H1 (cell line): Measurements from ENCODE around the gene ACAP3. TPM values are rescaled to one million over a fixed set of nuclear protein-coding genes. Genes with fewer than 3 reads are reported as not detected.

Experiments
- CTCF ChIA-PET: fragments of 300-600 bp; sonication (Branson Sonifier 250); formaldehyde crosslinking; loops from one replicate; lab custom pipeline; 2021; ENCODE audit not compliant: partially characterized antibody; lab: Charles Lee
- POLR2A ChIA-PET: fragments of 300-600 bp; sonication (Branson Sonifier 250); formaldehyde crosslinking; loops from one replicate; lab custom pipeline; 2021; ENCODE audit warnings: inconsistent platforms; ENCODE audit not compliant: partially characterized antibody; lab: Charles Lee
- DNase-seq, 2 experiments: peaks; one replicate each; pipeline versions ENCODE4 v3.0.0 to v3.0.0-alpha.2; 2010 to 2022; ENCODE audit warnings: low spot score in 2 of 2, low read depth in 1 of 2, mixed read lengths in 1 of 2
- FAIRE-seq: peaks from 2 replicates; lab custom pipeline; 2011; peaks lifted over from hg19 to GRCh38; lab: Jason Lieb, UNC
- H2AFZ ChIP-seq: 2 replicates; pipeline ENCODE4 v1.8.1; 2012; ENCODE audit warnings: low read length, inconsistent platforms
- H2AK5ac ChIP-seq: 2 replicates; pipeline ENCODE4 v1.6.1; 2013; ENCODE audit warnings: low read depth, low read length
- H2BK120ac ChIP-seq: replicated peaks from 2 replicates; pipeline ENCODE3; 2013; ENCODE audit warnings: low read depth, low read length, inconsistent platforms
- H2BK12ac ChIP-seq: 2 replicates; pipeline ENCODE4 v1.6.1; 2013; ENCODE audit warnings: low read depth, low read length
- H2BK15ac ChIP-seq: 2 replicates; pipeline ENCODE4 v1.6.1; 2013; ENCODE audit warnings: low read length
- H2BK20ac ChIP-seq: 2 replicates; pipeline ENCODE4 v1.6.1; 2013; ENCODE audit warnings: low read length
- H2BK5ac ChIP-seq: 2 replicates; pipeline ENCODE4 v1.6.1; 2013; ENCODE audit warnings: low read depth, low read length
- H3K14ac ChIP-seq: 2 replicates; pipeline ENCODE4 v1.6.1; 2013; ENCODE audit warnings: inconsistent platforms; ENCODE audit not compliant: insufficient read length
- H3K18ac ChIP-seq: 2 replicates; pipeline ENCODE4 v1.6.1; 2013; ENCODE audit warnings: low read length; ENCODE audit errors: extremely low read depth
- H3K23ac ChIP-seq: 2 replicates; pipeline ENCODE4 v1.6.1; 2013; ENCODE audit warnings: inconsistent platforms; ENCODE audit not compliant: insufficient read length
- H3K23me2 ChIP-seq: 2 replicates; pipeline ENCODE4 v1.6.1; 2013; ENCODE audit warnings: low read depth, low read length
- H3K27ac ChIP-seq: 2 replicates; pipeline ENCODE4 v1.6.1; 2011; ENCODE audit warnings: low read depth, low read length, inconsistent platforms
- H3K27me3 ChIP-seq, 4 experiments: replicated peaks in 1 of 4; 1 replicate in 1 of 4; 2 replicates in 3 of 4; pipeline versions ENCODE4 v1.6.1 to v1.8.1; 2011 to 2013; ENCODE audit warnings: low read length in 3 of 4, mild to moderate bottlenecking in 3 of 4, inconsistent platforms in 2 of 4, mixed read lengths in 2 of 4, moderate library complexity in 1 of 4; ENCODE audit not compliant: control insufficient read depth in 3 of 4, insufficient read depth in 3 of 4; ENCODE audit errors: extremely low read depth in 1 of 4
- H3K36me3 ChIP-seq, 4 experiments: 2 replicates each; pipeline versions ENCODE4 v1.6.1 to v1.8.1; 2011 to 2013; ENCODE audit warnings: mild to moderate bottlenecking in 4 of 4, low read length in 3 of 4, moderate library complexity in 2 of 4, control low read depth in 1 of 4, inconsistent platforms in 1 of 4; ENCODE audit not compliant: insufficient read depth in 4 of 4, control insufficient read depth in 2 of 4
- H3K4ac ChIP-seq: replicated peaks from 2 replicates; pipeline ENCODE3; 2013; ENCODE audit warnings: low read length, low read depth, mixed read lengths, inconsistent platforms; ENCODE audit not compliant: insufficient read length
- H3K4me1 ChIP-seq, 4 experiments: replicated peaks in 1 of 4; 1 replicate in 1 of 4; 2 replicates in 3 of 4; pipeline versions ENCODE4 v1.6.1 to v1.8.1; 2011 to 2013; ENCODE audit warnings: low read length in 3 of 4, inconsistent platforms in 2 of 4, mixed read lengths in 1 of 4; ENCODE audit not compliant: insufficient read depth in 4 of 4, control insufficient read depth in 3 of 4
- H3K4me2 ChIP-seq, 2 experiments: 2 replicates each; pipeline versions ENCODE4 v1.6.1 to v1.8.1; 2011 to 2013; ENCODE audit warnings: low read depth in 2 of 2, low read length in 2 of 2, control low read depth in 1 of 2, inconsistent platforms in 1 of 2, mild to moderate bottlenecking in 1 of 2; ENCODE audit not compliant: insufficient read depth in 1 of 2
- H3K4me3 ChIP-seq, 4 experiments: fragments of 200-600, 300-600 bp in 1 of 4; sonication (generic), shearing (Covaris generic), sonication (Bioruptor Twin) in 1 of 4; 2 replicates each; pipeline versions ENCODE4 v1.5.1 to v1.8.1; 2011 to 2016; ENCODE audit warnings: low read length in 4 of 4, low read depth in 3 of 4, control low read depth in 2 of 4, inconsistent platforms in 2 of 4, mild to moderate bottlenecking in 2 of 4, mixed read lengths in 1 of 4, moderate library complexity in 1 of 4; ENCODE audit not compliant: insufficient read depth in 2 of 4; ENCODE audit errors: extremely low read depth in 1 of 4
- H3K56ac ChIP-seq: replicated peaks from 2 replicates; pipeline ENCODE3; 2013; ENCODE audit warnings: low read depth, mild to moderate bottlenecking, mixed read lengths, low read length, inconsistent platforms; ENCODE audit not compliant: insufficient read length
- H3K79me1 ChIP-seq: 2 replicates; pipeline ENCODE4 v1.6.1; 2013; ENCODE audit warnings: low read depth, low read length, control low read depth
- H3K79me2 ChIP-seq, 2 experiments: 2 replicates each; pipeline versions ENCODE4 v1.6.1 to v1.8.1; 2012 to 2013; ENCODE audit warnings: low read length in 2 of 2, mild to moderate bottlenecking in 2 of 2, inconsistent platforms in 1 of 2; ENCODE audit not compliant: insufficient read depth in 2 of 2, control insufficient read depth in 1 of 2
- H3K9ac ChIP-seq, 4 experiments: replicated peaks in 1 of 4; 1 replicate in 1 of 4; 2 replicates in 3 of 4; pipeline versions ENCODE4 v1.6.1 to v1.8.1; 2011 to 2013; ENCODE audit warnings: low read depth in 3 of 4, low read length in 3 of 4, control low read depth in 2 of 4, mild to moderate bottlenecking in 2 of 4, moderate library complexity in 2 of 4, inconsistent platforms in 1 of 4; ENCODE audit errors: extremely low read depth in 1 of 4
- H3K9me3 ChIP-seq, 2 experiments: 2 replicates each; pipeline versions ENCODE4 v1.6.1 to v1.8.1; 2012 to 2013; ENCODE audit warnings: mild to moderate bottlenecking in 2 of 2, moderate library complexity in 2 of 2, control low read depth in 1 of 2, inconsistent platforms in 1 of 2, low read depth in 1 of 2, low read length in 1 of 2, mixed read lengths in 1 of 2; ENCODE audit not compliant: insufficient read depth in 2 of 2
- H4K20me1 ChIP-seq, 2 experiments: replicated peaks in 1 of 2; 2 replicates each; pipeline versions ENCODE3 to v1.8.1; 2011 to 2013; ENCODE audit warnings: inconsistent platforms in 2 of 2, low read length in 2 of 2, mild to moderate bottlenecking in 1 of 2; ENCODE audit not compliant: insufficient read depth in 2 of 2, control insufficient read depth in 1 of 2
- H4K5ac ChIP-seq: 2 replicates; pipeline ENCODE4 v1.6.1; 2013; ENCODE audit warnings: low read length, low read depth, mixed read lengths, inconsistent platforms; ENCODE audit not compliant: insufficient read length
- H4K8ac ChIP-seq: 2 replicates; pipeline ENCODE4 v1.8.0; 2013; ENCODE audit warnings: mild to moderate bottlenecking, moderate library complexity, low read length, inconsistent platforms; ENCODE audit not compliant: insufficient read depth; ENCODE audit errors: extremely low read depth
- H4K91ac ChIP-seq: replicated peaks from 2 replicates; pipeline ENCODE3; 2013; ENCODE audit warnings: low read length, mixed read lengths, inconsistent platforms; ENCODE audit not compliant: insufficient read length
- KDM4A ChIP-seq: IDR thresholded peaks from one replicate; pipeline ENCODE4 v1.7.1; 2012; ENCODE audit warnings: low read depth, mild to moderate bottlenecking, moderate library complexity, low read length, inconsistent platforms; ENCODE audit not compliant: severe bottlenecking
- RAD21 ChIP-seq, 2 experiments: IDR thresholded peaks in 1 of 2; conservative IDR thresholded peaks in 1 of 2; 2 replicates each; pipeline ENCODE4 v1.6.1; 2011; ENCODE audit warnings: low read depth in 2 of 2, low read length in 2 of 2, improper control_type of control experiment in 1 of 2, inconsistent platforms in 1 of 2, mild to moderate bottlenecking in 1 of 2, moderate library complexity in 1 of 2
- SIX5 ChIP-seq: IDR thresholded peaks from 2 replicates; pipeline ENCODE4 v1.6.1; 2011; ENCODE audit warnings: mild to moderate bottlenecking, low read depth, low read length
- WGBS, 2 experiments: shearing (Covaris generic) in 1 of 2; methylation state at CpG; one replicate each; pipeline versions ENCODE4 v1.1.6 to v1.1.7; 2013 to 2015; ENCODE audit warnings: low lambda C conversion rate in 2 of 2, mixed read lengths in 2 of 2, inconsistent platforms in 1 of 2, low coverage in 1 of 2, missing lambda C conversion rate in 1 of 2; ENCODE audit not compliant: insufficient replicate concordance in 2 of 2, insufficient coverage in 1 of 2, insufficient read length in 1 of 2; ENCODE audit errors: extremely low coverage in 1 of 2, missing lambda C conversion rate in 1 of 2; 5-methylcytosine and 5-hydroxymethylcytosine counted together
- polyA plus RNA-seq, 7 experiments: library from polyadenylated mRNA; depleted of rRNA in 3 of 7; stranded (reverse) in 5 of 7; unstranded in 2 of 7; fragments of >200 nt in 5 of 7; fragments of 200-250 nt in 2 of 7; gene quantifications; 1 replicate in 5 of 7; 2 replicates in 1 of 7; 4 replicates in 1 of 7; pipeline versions ENCODE4 v1.2.1 to v1.2.3, GENCODE V29; 2011 to 2013; ENCODE audit warnings: missing spikeins in 2 of 7, mixed read lengths in 2 of 7
- total RNA-seq: library from RNA; stranded (reverse); fragmentation: NEBNext Ultra II Directional; extraction: Animal tissue kit (Norgen Biotek cat#: 25700); gene quantifications from 2 replicates; pipeline ENCODE4 v1.2.1, GENCODE V29; 2021

The ACAP3 gene
- total and polyA plus RNA-seq, 2 of the 8 experiments (the other 6 are each of a cell fraction or from before 2014, with no cell fraction given): 14.8 to 28.3 TPM

DNA sequence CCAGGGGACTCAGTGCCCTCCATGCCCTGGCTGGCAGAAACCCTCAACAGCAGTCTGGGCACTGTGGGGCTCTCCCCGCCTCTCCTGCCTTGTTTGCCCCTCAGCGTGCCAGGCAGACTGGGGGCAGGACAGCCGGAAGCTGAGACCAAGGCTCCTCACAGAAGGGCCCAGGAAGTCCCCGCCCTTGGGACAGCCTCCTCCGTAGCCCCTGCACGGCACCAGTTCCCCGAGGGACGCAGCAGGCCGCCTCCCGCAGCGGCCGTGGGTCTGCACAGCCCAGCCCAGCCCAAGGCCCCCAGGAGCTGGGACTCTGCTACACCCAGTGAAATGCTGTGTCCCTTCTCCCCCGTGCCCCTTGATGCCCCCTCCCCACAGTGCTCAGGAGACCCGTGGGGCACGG is 20.5 kb upstream of the ACAP3 start:
- Histone ChIP-seq H2AK5ac (no peak overlapping the region), H3K27me3 (no peaks in the 10 kb centered on the region; a peak in 1 of 7 replicates), H3K9ac (no peak overlapping the region), H2AFZ (no peak overlapping the region), H2BK120ac (no peak overlapping the region), H3K18ac (no peak overlapping the region), H4K5ac (no peak overlapping the region), H2BK15ac (no peak overlapping the region), H3K23me2 (peaks cover 9% of the 10 kb centered on the region), H3K27ac (no peak overlapping the region), H2BK5ac (no peak overlapping the region), H3K36me3 (peaks cover 0 to 3% (median 0%) of the 10 kb centered on the region in 4 experiments; a peak in 1 of 8 replicates), H2BK20ac (no peak overlapping the region), H3K23ac (no peak overlapping the region), H3K9me3 (peaks cover 0 to 6% of the 10 kb centered on the region in 2 experiments; a peak in 2 of 4 replicates), H4K91ac (no peak overlapping the region), H4K20me1 (peaks cover 3 to 26% of the 10 kb centered on the region in 2 experiments), H3K4me3 (no peak overlapping the region), H3K79me2 (peaks cover 3 to 16% of the 10 kb centered on the region in 2 experiments; a peak in 3 of 4 replicates), H3K4me2 (no peak overlapping the region), H3K56ac (no peak overlapping the region), H3K79me1 (peaks cover 13% of the 10 kb centered on the region), H3K14ac (no peak overlapping the region), H3K4ac (no peak overlapping the region), H4K8ac (no peak overlapping the region), H3K4me1 (peaks cover 0 to 8% (median 3%) of the 10 kb centered on the region in 4 experiments; a peak in 5 of 7 replicates), H2BK12ac (no peak overlapping the region)
- TF ChIP-seq KDM4A (no peak), RAD21 (IDR thresholded peaks at IDR 0.05 in 1 of 2, conservative IDR thresholded peaks at IDR 0.05 in 1 of 2; ENCODE audit: low read depth in 2 of 2, low read length in 2 of 2) (no peak), SIX5 (no peak)
- WGBS, 2 experiments: 100% methylated on average over 6 of the region's 15 CpGs; no CpG with 5 or more reads in 1 of the 2 experiments
- DNase-seq (no peak), FAIRE-seq (no peak)
- ChIA-PET POLR2A (interaction anchor here (0.6 to 1.4 kb wide), 4 partner anchors 8 to 32 kb away, joined by 3 to 4 read pairs (median 4); no protein-coding TSS in a partner anchor), CTCF (interaction anchor here (0.5 kb wide), 1 partner anchor 340 kb away, joined by 3 read pairs; no protein-coding TSS in a partner anchor)
